Mucosa of rectum (tissue), 2 donors: ENCODE measurements around the gene ABCC11.

ENCODE experiments used
- H3K27ac ChIP-seq, 2 donors: one replicate each; pipeline ENCODE4 v1.7.0; 2013; ENCODE audit warnings: inconsistent platforms in 2 of 2, low read depth in 2 of 2, low read length in 2 of 2
- H3K27me3 ChIP-seq, 2 donors: one replicate each; pipeline ENCODE4 v1.7.0; 2013; ENCODE audit warnings: low read length in 2 of 2; ENCODE audit not compliant: control insufficient read depth in 2 of 2, insufficient read depth in 2 of 2
- H3K36me3 ChIP-seq, 2 donors: one replicate each; pipeline ENCODE4 v1.7.0; 2013; ENCODE audit warnings: low read length in 2 of 2; ENCODE audit not compliant: control insufficient read depth in 2 of 2, insufficient read depth in 2 of 2
- H3K4me1 ChIP-seq, 2 donors: one replicate each; pipeline ENCODE4 v1.7.0; 2013; ENCODE audit warnings: low read length in 2 of 2, mild to moderate bottlenecking in 1 of 2; ENCODE audit not compliant: control insufficient read depth in 2 of 2, insufficient read depth in 2 of 2
- H3K4me3 ChIP-seq, 2 donors: one replicate each; pipeline ENCODE4 v1.7.0; 2013; ENCODE audit warnings: low read length in 2 of 2
- H3K9ac ChIP-seq, 2 donors: one replicate each; pipeline ENCODE4 v1.7.0; 2013; ENCODE audit warnings: low read length in 2 of 2, low read depth in 1 of 2, mild to moderate bottlenecking in 1 of 2
- H3K9me3 ChIP-seq, 2 donors: one replicate each; pipeline ENCODE4 v1.7.0; 2013; ENCODE audit warnings: low read length in 2 of 2; ENCODE audit not compliant: control insufficient read depth in 2 of 2
- donor health status: healthy.
- donor health status: Normal muscosa, but diverticular disease.

The ABCC11 gene

GRCh38 chr16:48165961-48166578, 81.3 kb downstream of the ABCC11 start:
- Histone ChIP-seq H3K4me3 (no peak overlapping the region), H3K4me1 (no peaks in the 10 kb centered on the region), H3K9me3 (no peaks in the 10 kb centered on the region), H3K36me3 (no peaks in the 10 kb centered on the region), H3K27ac (no peak overlapping the region), H3K27me3 (no peaks in the 10 kb centered on the region), H3K9ac (no peak overlapping the region)

DNA sequence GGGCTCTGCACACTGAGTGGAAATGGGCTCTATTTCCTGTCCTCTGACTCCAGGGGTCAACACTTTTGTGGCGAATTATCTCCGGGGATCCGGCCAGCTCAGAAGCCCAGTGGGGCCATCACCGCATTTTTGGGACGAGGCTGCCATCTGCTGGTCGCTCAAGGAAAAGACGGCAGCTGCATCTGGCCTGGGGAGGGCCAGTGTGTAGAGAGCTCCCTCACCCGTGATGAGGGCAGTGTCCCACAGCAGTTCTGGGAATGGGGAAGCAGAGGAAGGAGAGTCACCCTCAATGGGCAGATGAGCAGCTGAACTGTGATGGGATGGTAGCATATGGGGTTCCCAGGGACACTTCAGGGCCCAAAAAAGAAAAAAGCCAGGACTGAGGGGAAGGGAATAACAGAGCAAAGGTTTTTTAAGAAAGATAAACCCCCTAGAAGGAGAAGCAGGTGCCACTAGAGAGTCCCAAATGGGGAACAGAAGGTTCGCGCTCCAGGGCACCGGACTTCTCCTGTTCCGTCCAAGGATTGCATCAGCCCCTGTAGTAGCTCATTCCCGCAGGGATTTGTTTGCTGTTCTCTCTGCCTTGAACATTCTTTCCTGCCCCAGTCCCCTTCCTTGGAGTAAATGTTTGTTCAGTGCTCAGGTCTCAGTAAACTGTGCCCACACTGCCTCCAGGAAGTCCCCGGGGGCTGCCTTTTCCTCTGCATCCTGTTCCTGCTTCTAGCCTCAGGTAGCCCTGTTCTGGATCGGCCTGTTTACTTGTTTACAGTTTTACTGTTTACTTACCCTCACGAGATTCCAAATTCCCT, 82.2 kb downstream of the ABCC11 start:
- H3K9me3 ChIP-seq: no peaks in the 10 kb centered on the region
- H3K9ac ChIP-seq: no peak overlapping the region
- H3K4me3 ChIP-seq: no peak overlapping the region
- no peak overlapping the region for H3K27ac ChIP-seq
- H3K36me3 ChIP-seq: no peaks in the 10 kb centered on the region
- no peaks in the 10 kb centered on the region for H3K4me1 ChIP-seq
- no peaks in the 10 kb centered on the region for H3K27me3 ChIP-seq

- Histone ChIP-seq H3K9me3 (no peaks in the 10 kb centered on the region), H3K4me3 (no peak overlapping the region), H3K36me3 (no peaks in the 10 kb centered on the region), H3K27me3 (no peaks in the 10 kb centered on the region), H3K27ac (no peak overlapping the region), H3K9ac (no peak overlapping the region), H3K4me1 (no peaks in the 10 kb centered on the region)
Measured at GRCh38 chr16:48162839-48163410, 84.4 kb downstream of the ABCC11 start.

GRCh38 chr16:48161906-48162305, 85.4 kb downstream of the ABCC11 start:
- Histone ChIP-seq H3K9ac (no peak overlapping the region), H3K4me3 (no peak overlapping the region), H3K9me3 (no peaks in the 10 kb centered on the region), H3K27ac (no peak overlapping the region), H3K36me3 (no peaks in the 10 kb centered on the region), H3K27me3 (no peaks in the 10 kb centered on the region), H3K4me1 (no peaks in the 10 kb centered on the region)

GRCh38 chr16:48160575-48160974, 86.8 kb downstream of the ABCC11 start:
- no peak overlapping the region for H3K27ac ChIP-seq
- H3K9ac ChIP-seq: no peak overlapping the region
- H3K9me3 ChIP-seq: no peaks in the 10 kb centered on the region
- no peaks in the 10 kb centered on the region for H3K4me1 ChIP-seq
- H3K27me3 ChIP-seq: peaks cover 0 to 5% of the 10 kb centered on the region in 2 donors
- H3K4me3 ChIP-seq: no peak overlapping the region
- no peaks in the 10 kb centered on the region for H3K36me3 ChIP-seq

DNA sequence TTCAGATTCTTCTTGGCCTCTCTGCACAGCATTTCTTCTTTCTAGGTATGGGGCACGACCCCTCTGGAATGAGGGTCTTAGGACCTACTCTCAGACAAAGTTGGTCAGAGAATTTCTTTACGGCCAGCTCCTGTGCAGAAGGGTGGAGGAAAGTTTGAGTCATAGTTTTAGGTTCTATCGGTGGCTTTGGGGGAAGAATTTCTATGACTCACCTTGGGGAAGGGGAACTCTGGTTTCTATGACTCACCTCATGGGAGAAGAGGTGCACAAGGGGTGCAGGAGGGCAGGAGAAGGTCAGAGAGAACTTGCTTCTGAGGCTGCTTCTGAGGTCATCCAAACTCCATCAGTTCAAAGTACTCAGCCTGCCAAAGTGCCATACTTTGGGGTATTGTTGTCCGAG, 89.0 kb downstream of the ABCC11 start:
- Histone ChIP-seq H3K4me1 (no peaks in the 10 kb centered on the region), H3K9ac (no peak overlapping the region), H3K4me3 (no peak overlapping the region), H3K36me3 (no peaks in the 10 kb centered on the region), H3K27me3 (peaks cover 0 to 5% of the 10 kb centered on the region in 2 donors), H3K27ac (no peak overlapping the region), H3K9me3 (no peaks in the 10 kb centered on the region)

DNA sequence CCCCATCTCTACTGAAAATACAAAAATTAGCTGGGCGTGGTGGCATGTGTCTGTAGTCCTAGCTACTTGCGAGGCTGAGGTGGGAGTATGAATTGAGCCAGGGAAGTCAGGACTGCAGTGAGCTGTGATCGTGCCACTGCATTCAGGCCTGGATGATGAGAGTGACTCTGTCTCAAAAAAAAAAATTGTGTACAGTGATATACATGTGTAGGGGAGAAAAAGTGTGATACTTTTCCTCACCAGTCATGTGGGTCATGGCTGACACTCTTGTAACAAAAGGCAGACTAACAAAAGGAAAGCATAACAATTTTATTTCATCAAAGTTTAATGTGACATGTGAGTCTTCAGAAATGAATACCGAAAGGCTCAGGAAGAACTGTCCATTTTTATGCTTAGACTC, 89.5 kb downstream of the ABCC11 start:
- H3K27ac ChIP-seq: no peak overlapping the region

DNA sequence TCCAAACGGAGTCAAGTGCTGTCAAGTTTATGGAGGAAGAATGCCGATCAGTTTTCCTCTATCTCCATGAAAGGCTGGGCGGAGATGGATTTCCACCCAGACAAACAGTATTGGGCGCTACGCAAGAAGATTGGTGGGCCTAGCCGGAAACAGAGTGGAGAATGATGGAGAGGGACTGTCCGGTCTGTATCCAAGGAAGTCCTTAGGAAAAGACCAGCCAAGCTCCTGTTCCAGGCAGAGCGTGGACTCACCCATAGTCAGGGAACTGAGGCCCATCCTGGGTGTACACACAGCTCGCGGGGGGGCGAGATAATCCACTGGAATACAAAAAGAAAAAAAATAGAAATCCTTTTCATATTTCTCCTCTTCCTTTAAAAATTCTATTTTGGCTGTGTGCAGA, 90.0 kb downstream of the ABCC11 start:
- Histone ChIP-seq H3K9ac (no peak overlapping the region), H3K9me3 (no peaks in the 10 kb centered on the region), H3K4me3 (no peak overlapping the region), H3K27me3 (peaks cover 0 to 5% of the 10 kb centered on the region in 2 donors), H3K27ac (no peak overlapping the region), H3K36me3 (no peaks in the 10 kb centered on the region), H3K4me1 (no peaks in the 10 kb centered on the region)

More for the DNA sequence above, 89.5 kb downstream of the ABCC11 start:
- no peak overlapping the region for H3K4me3 ChIP-seq
- H3K4me1 ChIP-seq: no peaks in the 10 kb centered on the region
- H3K36me3 ChIP-seq: no peaks in the 10 kb centered on the region
- H3K9me3 ChIP-seq: no peaks in the 10 kb centered on the region
- H3K27me3 ChIP-seq: peaks cover 0 to 5% of the 10 kb centered on the region in 2 donors
- H3K9ac ChIP-seq: no peak overlapping the region

- no peaks in the 10 kb centered on the region for H3K9me3 ChIP-seq
- H3K36me3 ChIP-seq: no peaks in the 10 kb centered on the region
- H3K27ac ChIP-seq: no peak overlapping the region
- no peaks in the 10 kb centered on the region for H3K4me1 ChIP-seq
- H3K27me3 ChIP-seq: peaks cover 0 to 5% of the 10 kb centered on the region in 2 donors
- H3K4me3 ChIP-seq: no peak overlapping the region
- no peak overlapping the region for H3K9ac ChIP-seq
Measured at GRCh38 chr16:48156790-48157209, 90.5 kb downstream of the ABCC11 start.
